ENCODE data around the gene ATP1A2. TPM values are rescaled to one million over a fixed set of nuclear protein-coding genes. Genes with fewer than 3 reads are reported as not detected.
"Not testable (repeated sequence)": the region's sequence is repeated elsewhere in the genome, so short reads cannot be mapped to it uniquely, and the experiment has no call there.

ATP1A2 gene
- polyA plus RNA-seq, 5 donors: 6.4 to 15.2 (median 13.6) TPM

GRCh38 chr1:160099716-160100375 lies 15.7 kb upstream of the ATP1A2 start:
- DNase-seq: no peak

GRCh38 chr1:160101037-160101716 lies 14.4 kb upstream of the ATP1A2 start:
- peak; percentile 71 to 80 for DNase-seq

GRCh38 chr1:160101717-160102522 lies 13.6 kb upstream of the ATP1A2 start:
- DNase-seq: no peak

GRCh38 chr1:160103658-160104408 lies 11.7 kb upstream of the ATP1A2 start:
- DNase-seq: no peak

- DNase-seq: no peak
These were observed 11.1 kb upstream of the ATP1A2 start for GRCh38 chr1:160104486-160104885.

GRCh38 chr1:160105155-160105554 lies 10.4 kb upstream of the ATP1A2 start:
- DNase-seq: no peak

GRCh38 chr1:160107512-160107911 lies 8.0 kb upstream of the ATP1A2 start:
- no peak for DNase-seq

- DNase-seq: no peak
These were observed 6.5 kb upstream of the ATP1A2 start for GRCh38 chr1:160108888-160109662.

GRCh38 chr1:160109686-160110085 lies 5.9 kb upstream of the ATP1A2 start:
- no peak for DNase-seq

- DNase-seq: not testable (repeated sequence)
These were observed 4.1 kb upstream of the ATP1A2 start for GRCh38 chr1:160111462-160111861.

- DNase-seq: no peak
These were observed 3.2 kb upstream of the ATP1A2 start for GRCh38 chr1:160112357-160112756.

- DNase-seq: no peak
These were observed 2.2 kb upstream of the ATP1A2 start for GRCh38 chr1:160113407-160113806.

- DNase-seq: no peak
These were observed 1.5 kb upstream of the ATP1A2 start for GRCh38 chr1:160114085-160114484.

GRCh38 chr1:160116283-160117147 lies 956 bp downstream of the ATP1A2 start:
- no peak for DNase-seq

- DNase-seq: no peak
These were observed 1.7 kb downstream of the ATP1A2 start for GRCh38 chr1:160117300-160117699.

- DNase-seq: peak; percentile 75 to 79
These were observed 2.2 kb downstream of the ATP1A2 start for GRCh38 chr1:160117709-160118183.

GRCh38 chr1:160118928-160119327 lies 3.4 kb downstream of the ATP1A2 start:
- no peak for DNase-seq

GRCh38 chr1:160120797-160121196 lies 5.2 kb downstream of the ATP1A2 start:
- no peak for DNase-seq

GRCh38 chr1:160121388-160121787 lies 5.8 kb downstream of the ATP1A2 start:
- DNase-seq: no peak

GRCh38 chr1:160122978-160123495 lies 7.5 kb downstream of the ATP1A2 start:
- DNase-seq: no peak
